HG03378 (cell line): ENCODE measurements around the gene TBXAS1.

Experiments
- ATAC-seq: cut with Tn5 transposase; IDR thresholded peaks from one replicate; pipeline ENCODE4 v1.9.1; 2021; ENCODE audit warnings: mild to moderate bottlenecking, moderate library complexity; ENCODE audit not compliant: unreplicated experiment

The TBXAS1 gene

GRCh38 chr7:139854124-139854511 lies 25.1 kb downstream of the TBXAS1 start:
- no peak for ATAC-seq

GRCh38 chr7:139854803-139855497 lies 25.9 kb downstream of the TBXAS1 start:
- no peak for ATAC-seq

GRCh38 chr7:139855498-139856270 lies 26.6 kb downstream of the TBXAS1 start:
- ATAC-seq: peak; percentile 79

GRCh38 chr7:139857791-139858190 lies 28.7 kb downstream of the TBXAS1 start:
- ATAC-seq: no peak

DNA sequence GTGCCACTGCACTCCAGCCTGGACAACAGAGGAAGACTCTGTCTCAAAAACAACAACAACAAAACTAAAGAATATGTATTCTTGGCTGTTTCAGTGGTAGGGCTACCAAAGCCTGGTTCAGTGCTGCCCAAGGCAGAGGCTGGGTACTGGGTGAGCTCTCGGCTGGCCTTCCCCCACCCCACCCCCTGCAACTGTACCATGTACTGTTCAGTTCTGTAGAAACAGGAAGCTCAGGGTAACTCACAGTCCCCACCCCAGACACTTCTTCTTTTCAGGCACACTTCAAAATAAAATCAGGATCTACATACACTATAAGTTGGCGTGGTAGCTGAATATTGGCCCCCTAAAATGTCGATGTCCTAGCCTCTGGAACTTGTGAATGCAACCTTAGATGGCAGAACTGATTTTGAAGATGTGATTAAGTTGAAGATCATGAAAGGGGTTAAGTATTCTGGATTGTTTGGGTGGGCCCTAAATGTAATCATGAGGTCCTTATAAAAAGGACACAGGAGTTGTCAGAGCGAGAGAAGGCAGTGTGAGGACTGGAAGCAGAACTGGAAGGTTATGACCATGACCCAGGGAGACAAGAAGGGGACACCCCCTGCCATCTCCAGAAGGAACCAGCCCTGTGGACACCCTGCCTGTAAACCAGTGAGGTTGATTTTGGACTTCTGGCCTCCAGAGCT lies 31.2 kb downstream of the TBXAS1 start:
- ATAC-seq: no peak

- ATAC-seq: no peak
Observed at GRCh38 chr7:139861803-139862202, 32.7 kb downstream of the TBXAS1 start.

GRCh38 chr7:139866047-139866837 lies 37.2 kb downstream of the TBXAS1 start:
- no peak for ATAC-seq

GRCh38 chr7:139867847-139868246 lies 38.8 kb downstream of the TBXAS1 start:
- ATAC-seq: no peak

DNA sequence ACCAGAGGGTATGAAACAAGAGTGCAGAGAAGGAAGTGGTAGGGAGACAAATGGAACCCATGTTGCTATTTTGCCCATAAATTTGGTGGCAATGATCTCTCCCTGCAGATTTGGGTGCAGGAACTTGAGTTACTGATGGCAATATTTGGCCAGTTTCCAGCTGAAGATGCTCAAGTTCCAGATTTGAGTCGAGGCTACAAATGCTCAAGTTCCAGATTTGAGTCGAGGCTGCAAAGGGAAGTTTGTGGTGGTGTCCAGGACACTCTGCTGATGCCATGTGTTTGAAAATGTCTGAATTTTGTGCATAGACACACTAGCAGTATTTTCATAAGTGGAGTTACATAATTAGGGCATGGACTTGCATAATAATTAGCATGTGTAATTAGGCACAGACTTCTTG lies 40.8 kb downstream of the TBXAS1 start:
- no peak for ATAC-seq

DNA sequence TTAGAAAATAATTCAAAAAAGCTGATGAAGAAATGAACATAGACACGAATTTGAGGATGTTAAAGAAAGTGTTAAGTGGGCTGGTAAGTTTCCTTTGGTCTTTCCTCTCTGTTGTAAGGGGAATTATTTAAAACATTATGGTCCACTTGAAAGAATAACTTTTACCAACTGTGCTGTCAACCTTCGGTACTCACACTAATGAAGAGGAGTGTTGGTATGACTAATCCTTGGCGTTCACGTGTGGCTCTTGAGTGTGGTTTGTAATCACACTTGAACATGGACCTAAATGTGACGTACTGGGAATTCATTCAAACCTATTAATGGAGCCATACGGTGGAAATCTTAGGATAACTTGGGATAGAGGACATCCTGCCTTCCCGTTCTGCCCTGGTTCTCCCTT lies 41.3 kb downstream of the TBXAS1 start:
- no peak for ATAC-seq

DNA sequence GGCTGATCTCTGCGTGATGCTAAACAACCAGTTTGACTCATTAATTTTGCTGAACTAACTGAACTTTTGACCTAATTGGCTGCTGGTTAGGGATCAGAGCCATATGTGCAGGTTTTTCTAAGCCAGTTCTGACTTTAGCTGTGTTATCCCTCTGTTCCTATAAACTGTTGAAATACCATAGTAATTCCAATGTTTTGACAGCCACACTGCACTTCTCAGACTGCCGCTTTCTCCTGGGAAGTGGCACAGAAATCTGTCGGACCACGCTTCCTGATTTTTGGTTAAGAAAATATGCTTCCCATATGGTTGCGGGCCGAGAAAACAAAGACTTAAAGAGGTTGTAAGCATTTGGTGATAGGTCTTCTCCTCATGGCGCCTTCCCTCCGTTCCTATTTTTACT lies 42.3 kb downstream of the TBXAS1 start:
- no peak for ATAC-seq

- ATAC-seq: no peak
Observed at GRCh38 chr7:139871820-139872219, 42.8 kb downstream of the TBXAS1 start.

DNA sequence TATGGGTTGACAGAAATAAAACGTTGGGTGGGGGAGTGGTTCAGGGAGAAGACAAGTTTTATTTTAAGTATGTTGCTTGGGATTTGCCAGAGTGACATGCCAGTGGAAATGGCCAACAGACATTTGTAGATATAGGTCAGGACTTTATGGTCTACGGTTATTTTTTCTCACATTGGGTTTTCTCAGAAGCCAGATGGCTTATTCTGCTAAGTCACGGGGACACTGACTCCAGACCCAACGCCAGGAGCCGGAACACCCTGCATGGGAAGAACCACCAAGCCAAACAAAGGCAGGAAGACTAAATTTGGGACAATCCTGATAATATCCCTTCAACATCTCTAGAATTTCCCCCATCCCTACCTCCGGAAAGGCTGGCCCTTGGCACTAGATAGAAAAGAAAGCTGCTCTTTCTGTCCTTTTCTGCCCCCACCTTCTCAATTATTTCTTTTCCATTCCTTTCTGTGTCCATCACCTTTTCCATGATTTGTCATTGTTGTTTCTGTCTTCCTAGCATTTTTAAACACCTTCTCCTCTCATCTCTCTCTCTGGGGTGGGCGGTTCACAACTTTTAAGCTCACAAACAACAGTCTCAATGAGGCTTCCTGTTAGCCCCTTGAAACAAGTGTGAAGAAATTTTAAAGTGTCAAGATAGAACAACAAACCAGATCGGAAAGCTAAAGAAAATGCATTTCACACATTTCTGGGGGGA lies 44.7 kb downstream of the TBXAS1 start:
- ATAC-seq: no peak

GRCh38 chr7:139874302-139874629 lies 45.2 kb downstream of the TBXAS1 start:
- ATAC-seq: no peak

GRCh38 chr7:139875821-139876241 lies 46.8 kb downstream of the TBXAS1 start:
- peak; percentile 72 for ATAC-seq

GRCh38 chr7:139876622-139877283 lies 47.7 kb downstream of the TBXAS1 start:
- ATAC-seq: no peak

GRCh38 chr7:139883814-139884213 lies 54.8 kb downstream of the TBXAS1 start:
- no peak for ATAC-seq

GRCh38 chr7:139884441-139884840 lies 55.4 kb downstream of the TBXAS1 start:
- no peak for ATAC-seq

GRCh38 chr7:139885511-139885910 lies 56.4 kb downstream of the TBXAS1 start:
- no peak for ATAC-seq

- ATAC-seq: no peak
Observed at GRCh38 chr7:139886206-139886605, 57.1 kb downstream of the TBXAS1 start.
